Measurements from ENCODE around the gene P2RY12.

DNA sequence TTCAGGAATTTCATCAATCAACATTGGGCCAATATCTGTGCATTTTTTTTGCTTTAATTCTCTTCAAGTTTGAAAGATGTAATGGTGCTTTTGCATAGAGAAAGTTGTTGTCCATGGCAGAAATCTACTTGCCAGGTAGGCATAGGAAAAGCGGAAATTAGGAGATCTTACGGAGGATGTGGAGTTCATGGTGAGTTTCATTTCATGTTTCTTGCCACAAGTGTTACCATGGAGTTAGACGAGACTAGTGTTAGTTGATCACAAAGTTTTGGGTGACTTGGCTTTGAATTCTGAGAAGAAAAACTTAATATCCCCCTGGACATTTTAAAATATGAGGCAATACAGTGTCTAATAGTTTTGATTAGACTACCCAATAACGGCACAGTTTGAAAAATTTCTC lies 54.2 kb downstream of the P2RY12 start:
- TF ChIP-seq, protein P1, sequence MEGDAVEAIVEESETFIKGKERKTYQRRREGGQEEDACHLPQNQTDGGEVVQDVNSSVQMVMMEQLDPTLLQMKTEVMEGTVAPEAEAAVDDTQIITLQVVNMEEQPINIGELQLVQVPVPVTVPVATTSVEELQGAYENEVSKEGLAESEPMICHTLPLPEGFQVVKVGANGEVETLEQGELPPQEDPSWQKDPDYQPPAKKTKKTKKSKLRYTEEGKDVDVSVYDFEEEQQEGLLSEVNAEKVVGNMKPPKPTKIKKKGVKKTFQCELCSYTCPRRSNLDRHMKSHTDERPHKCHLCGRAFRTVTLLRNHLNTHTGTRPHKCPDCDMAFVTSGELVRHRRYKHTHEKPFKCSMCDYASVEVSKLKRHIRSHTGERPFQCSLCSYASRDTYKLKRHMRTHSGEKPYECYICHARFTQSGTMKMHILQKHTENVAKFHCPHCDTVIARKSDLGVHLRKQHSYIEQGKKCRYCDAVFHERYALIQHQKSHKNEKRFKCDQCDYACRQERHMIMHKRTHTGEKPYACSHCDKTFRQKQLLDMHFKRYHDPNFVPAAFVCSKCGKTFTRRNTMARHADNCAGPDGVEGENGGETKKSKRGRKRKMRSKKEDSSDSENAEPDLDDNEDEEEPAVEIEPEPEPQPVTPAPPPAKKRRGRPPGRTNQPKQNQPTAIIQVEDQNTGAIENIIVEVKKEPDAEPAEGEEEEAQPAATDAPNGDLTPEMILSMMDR (conservative IDR thresholded peaks at IDR 0.05; ENCODE audit: low read depth, low read length) = no peak
- TF ChIP-seq POLR2A (IDR thresholded peaks at IDR 0.05; ENCODE audit: low read depth, low read length) (no peak), NFE2L2 (IDR thresholded peaks at IDR 0.05; ENCODE audit: low read depth, low read length) (no peak)
